Astrocyte of the cerebellum (primary cell): ENCODE results near the gene NEK9.

Experiments
- DNase-seq: peaks from one replicate; pipeline ENCODE4 v3.0.0-alpha.2; 2011; ENCODE audit warnings: low read depth
- H3K4me3 ChIP-seq: 2 replicates; pipeline ENCODE4 v1.5.1; 2011; ENCODE audit warnings: mild to moderate bottlenecking, low read depth, low read length, moderate library complexity
- CTCF ChIP-seq: IDR thresholded peaks from 2 replicates; pipeline ENCODE4 v1.5.1; 2012; ENCODE audit warnings: low read length, low read depth, moderate library complexity, mild to moderate bottlenecking; ENCODE audit errors: missing control alignments
- in situ Hi-C: cut with HindIII; loops from 2 replicates; pipeline ENCODE4 v1.10.0; 2017; ENCODE audit warnings: low sequenced_read_pairs

Gene NEK9

GRCh38 chr14:75140620-75141019 is 13.8 kb upstream of the NEK9 start:
- no peak overlapping the region for H3K4me3 ChIP-seq
- no peak for DNase-seq
- in situ Hi-C loops = loop anchor here (5.0 to 25.0 kb wide), 3 partner anchors 37 to 347 kb away; partner anchors contain the start of gene TMED10
- TF ChIP-seq CTCF = no peak

- no peak for DNase-seq
- H3K4me3 ChIP-seq = no peak overlapping the region
- no peak for TF ChIP-seq CTCF
- in situ Hi-C loops = loop anchor here (25.0 kb wide), 1 partner anchor 348 kb away; no protein-coding TSS in a partner anchor
These were observed 12.3 kb upstream of the NEK9 start for GRCh38 chr14:75139185-75139584.

- no peak overlapping the region for H3K4me3 ChIP-seq
- DNase-seq = no peak
- TF ChIP-seq CTCF = no peak
- in situ Hi-C loops = loop anchor here (25.0 kb wide), 1 partner anchor 349 kb away; no protein-coding TSS in a partner anchor
These were observed 11.6 kb upstream of the NEK9 start for GRCh38 chr14:75138492-75138891.

- DNase-seq = no peak
- H3K4me3 ChIP-seq = no peak overlapping the region
- no peak for TF ChIP-seq CTCF
- in situ Hi-C loops = loop anchor here (25.0 kb wide), 1 partner anchor 353 kb away; no protein-coding TSS in a partner anchor
These were observed 7.8 kb upstream of the NEK9 start for GRCh38 chr14:75134644-75135043.

GRCh38 chr14:75133597-75133996 is 6.7 kb upstream of the NEK9 start:
- no peak overlapping the region for H3K4me3 ChIP-seq
- TF ChIP-seq CTCF = no peak
- in situ Hi-C loops = loop anchor here (25.0 kb wide), 1 partner anchor 354 kb away; no protein-coding TSS in a partner anchor
- DNase-seq = no peak

GRCh38 chr14:75132382-75133086 is 5.7 kb upstream of the NEK9 start:
- in situ Hi-C loops = loop anchor here (25.0 kb wide), 1 partner anchor 355 kb away; no protein-coding TSS in a partner anchor
- H3K4me3 ChIP-seq = no peak overlapping the region
- peak; percentile 68 for DNase-seq
- TF ChIP-seq CTCF = peak; percentile 64
